Middle frontal gyrus (tissue), 1 donor: Measurements from ENCODE around the gene BLOC1S1.

Experiments used
- DNase-seq: peaks from one replicate; pipeline ENCODE4 v3.0.0-alpha.2; 2015; ENCODE audit warnings: low spot score; ENCODE audit errors: extremely low spot score

BLOC1S1 gene

GRCh38 chr12:55694188-55694515 lies 21.7 kb upstream of the BLOC1S1 start:
- DNase-seq, result no peak

GRCh38 chr12:55694651-55695050 lies 21.2 kb upstream of the BLOC1S1 start:
- DNase-seq, result no peak

GRCh38 chr12:55695349-55695748 lies 20.5 kb upstream of the BLOC1S1 start:
- no peak for DNase-seq

DNA sequence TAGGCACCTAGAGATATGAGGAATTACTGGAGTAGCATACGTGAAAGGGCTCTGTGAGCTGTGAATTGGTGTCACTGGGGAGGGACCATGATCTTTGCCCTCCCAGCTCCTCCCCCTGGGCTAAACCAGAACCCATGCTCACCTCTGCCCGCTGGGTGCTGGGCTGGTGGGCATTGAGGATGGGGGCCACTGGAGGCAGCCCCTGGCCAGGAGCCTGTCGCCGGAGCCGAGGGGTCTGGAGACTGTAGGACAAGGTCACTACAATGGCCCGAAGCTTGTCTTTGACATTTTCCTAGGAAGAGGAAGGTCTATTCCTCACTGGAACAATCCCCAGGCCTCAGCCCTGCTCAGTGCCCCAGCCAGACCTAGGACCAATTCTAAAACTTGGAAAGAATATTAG lies 19.7 kb upstream of the BLOC1S1 start:
- DNase-seq, result no peak

GRCh38 chr12:55696796-55697462 lies 18.9 kb upstream of the BLOC1S1 start:
- no peak for DNase-seq

GRCh38 chr12:55697686-55698085 lies 18.2 kb upstream of the BLOC1S1 start:
- no peak for DNase-seq

- DNase-seq, result no peak
These were observed 17.4 kb upstream of the BLOC1S1 start for GRCh38 chr12:55698241-55698955.

DNA sequence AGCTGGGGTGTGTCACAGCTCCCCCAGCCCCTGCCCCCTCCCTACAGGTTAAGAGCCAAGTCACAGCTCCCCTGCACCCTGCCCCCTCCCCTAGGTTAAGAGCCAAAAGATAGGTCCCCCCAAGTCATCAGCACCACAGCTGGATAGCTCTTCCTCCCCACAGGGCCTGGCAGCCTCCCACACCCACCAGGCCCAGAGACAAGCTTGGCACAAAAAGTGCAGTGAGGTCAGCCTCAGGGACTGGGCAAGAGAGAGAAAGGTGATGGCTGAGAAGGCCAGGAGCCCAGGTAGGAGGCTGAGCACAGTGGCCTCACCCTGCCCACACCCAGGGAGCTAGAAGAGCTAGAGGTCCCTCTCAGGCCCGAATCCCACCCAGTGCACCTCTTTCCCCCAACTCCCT lies 16.9 kb upstream of the BLOC1S1 start:
- DNase-seq, result no peak

DNA sequence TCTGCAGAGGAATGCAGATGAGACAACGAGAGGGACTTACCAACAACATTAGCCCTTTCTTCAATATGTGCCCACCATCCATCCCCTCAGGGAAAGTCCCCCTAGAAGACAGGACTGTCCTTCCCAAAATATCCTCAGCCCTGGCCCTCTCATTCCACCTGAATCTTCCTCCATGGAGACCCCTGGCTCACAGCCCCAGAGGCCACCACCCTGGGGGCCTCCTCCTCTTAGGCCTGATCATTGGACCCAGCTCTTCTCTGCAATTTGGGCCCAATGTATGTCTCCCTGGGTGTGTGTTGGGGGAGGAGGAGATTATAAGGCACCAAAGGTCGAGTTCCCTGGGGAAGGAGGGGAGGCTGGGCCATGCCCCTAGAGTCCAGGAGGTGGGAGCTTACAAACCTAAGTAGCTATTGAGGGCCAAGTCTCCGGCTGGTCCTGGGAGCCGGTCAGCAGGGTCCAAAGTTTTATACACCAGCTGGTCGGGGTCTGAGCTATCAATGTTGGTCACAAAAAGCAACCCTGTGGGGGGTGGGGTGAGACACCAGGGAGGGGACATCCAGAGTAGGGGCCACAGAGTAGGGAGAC lies 16.3 kb upstream of the BLOC1S1 start:
- no peak for DNase-seq

- no peak for DNase-seq
These were observed 15.4 kb upstream of the BLOC1S1 start for GRCh38 chr12:55700255-55701018.

GRCh38 chr12:55702861-55703260 lies 13.0 kb upstream of the BLOC1S1 start:
- no peak for DNase-seq

DNA sequence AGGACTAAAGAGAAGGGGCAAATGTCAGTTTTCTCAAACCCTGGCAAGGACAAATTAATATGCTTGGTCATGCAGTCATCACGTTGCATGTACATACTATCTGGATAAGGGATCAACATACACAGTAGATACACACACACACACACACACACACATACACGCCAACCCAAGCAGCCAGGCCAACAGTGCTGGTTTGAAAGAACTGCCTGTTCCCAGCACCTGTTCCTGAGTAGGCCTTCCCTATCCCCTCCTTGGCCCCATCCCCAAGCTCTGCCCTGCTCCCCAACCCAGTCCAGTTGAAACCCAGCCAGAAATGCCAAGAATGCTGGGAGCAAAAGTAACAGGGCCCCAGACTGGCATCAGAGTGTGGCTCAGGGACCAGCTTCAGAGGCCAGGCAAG lies 12.6 kb upstream of the BLOC1S1 start:
- DNase-seq, result no peak

GRCh38 chr12:55703901-55704761 lies 11.7 kb upstream of the BLOC1S1 start:
- no peak for DNase-seq

DNA sequence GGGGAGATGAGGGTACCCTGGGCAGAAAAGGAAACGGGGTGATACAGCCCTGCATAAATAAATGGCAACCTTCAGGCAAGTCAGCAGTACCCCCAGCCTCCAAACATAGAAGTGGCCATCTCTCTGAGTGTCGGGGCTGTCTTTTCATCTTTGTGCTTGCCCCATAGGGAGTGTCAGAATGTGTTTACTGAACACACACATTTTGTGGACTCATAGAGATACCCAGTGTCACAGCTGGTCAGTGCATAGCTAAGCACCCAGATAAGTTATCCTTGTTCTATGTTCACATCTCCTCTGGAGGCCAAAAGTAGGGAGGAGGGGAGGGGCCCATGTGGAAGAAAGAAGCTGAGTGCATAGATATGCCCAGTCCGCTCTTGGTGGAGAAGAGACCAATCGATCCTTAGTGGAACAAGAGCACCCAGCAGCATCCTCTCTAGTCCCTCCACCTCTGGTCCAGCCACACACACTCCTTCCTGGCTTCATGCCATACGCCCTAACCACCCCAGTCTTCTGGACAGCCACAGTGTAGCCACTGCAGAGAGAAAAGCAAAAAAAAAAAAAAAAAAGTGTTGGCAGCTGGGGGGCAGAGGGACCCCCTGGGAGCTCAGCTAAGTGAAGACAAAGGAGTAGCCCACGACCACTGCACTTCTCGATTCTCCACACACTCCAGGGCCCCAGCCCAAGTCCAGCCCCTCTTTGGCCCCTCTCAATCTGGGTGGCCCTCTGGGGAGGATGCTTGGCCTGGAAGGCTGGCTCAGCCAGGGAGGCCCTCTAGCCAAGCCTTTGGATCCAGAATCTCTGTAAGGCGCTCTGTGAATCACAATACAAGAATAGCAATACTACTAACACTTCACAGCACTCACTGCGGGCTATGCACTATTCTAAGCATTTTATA lies 10.8 kb upstream of the BLOC1S1 start:
- no peak for DNase-seq

- DNase-seq, result no peak
These were observed 10.0 kb upstream of the BLOC1S1 start for GRCh38 chr12:55705782-55706402.

DNA sequence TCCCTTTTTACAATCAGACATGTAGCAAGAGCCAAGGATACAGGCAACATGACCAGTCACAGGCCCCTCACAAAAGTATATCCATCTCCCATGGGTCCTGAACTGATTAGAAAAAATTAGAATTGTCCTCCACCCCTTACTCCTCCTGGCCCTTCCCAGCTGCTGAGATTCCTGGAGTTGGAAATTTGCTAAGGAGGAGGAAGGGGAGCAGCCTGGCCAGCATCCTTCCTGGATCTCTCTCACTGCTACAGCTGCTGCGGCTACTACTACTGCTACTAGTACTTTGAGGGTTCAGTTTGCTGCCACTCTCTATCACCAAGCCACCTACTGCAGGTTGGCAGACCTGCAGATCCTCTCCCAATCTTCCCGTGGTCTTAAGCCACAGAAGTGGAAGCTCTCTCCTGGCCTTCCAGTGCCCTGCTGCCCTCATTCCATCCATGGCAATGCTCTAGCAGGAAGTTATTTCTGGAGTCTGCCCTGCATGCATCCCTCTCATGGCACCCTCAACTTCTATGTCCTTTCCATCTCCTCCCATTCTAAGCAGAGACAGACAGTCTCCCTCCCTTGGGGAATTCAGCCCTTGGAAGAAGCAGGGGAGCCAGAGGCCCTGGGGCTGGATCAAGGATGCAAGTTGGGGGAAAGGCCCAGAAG lies 9.2 kb upstream of the BLOC1S1 start:
- no peak for DNase-seq

GRCh38 chr12:55707219-55707671 lies 8.6 kb upstream of the BLOC1S1 start:
- DNase-seq, result no peak

DNA sequence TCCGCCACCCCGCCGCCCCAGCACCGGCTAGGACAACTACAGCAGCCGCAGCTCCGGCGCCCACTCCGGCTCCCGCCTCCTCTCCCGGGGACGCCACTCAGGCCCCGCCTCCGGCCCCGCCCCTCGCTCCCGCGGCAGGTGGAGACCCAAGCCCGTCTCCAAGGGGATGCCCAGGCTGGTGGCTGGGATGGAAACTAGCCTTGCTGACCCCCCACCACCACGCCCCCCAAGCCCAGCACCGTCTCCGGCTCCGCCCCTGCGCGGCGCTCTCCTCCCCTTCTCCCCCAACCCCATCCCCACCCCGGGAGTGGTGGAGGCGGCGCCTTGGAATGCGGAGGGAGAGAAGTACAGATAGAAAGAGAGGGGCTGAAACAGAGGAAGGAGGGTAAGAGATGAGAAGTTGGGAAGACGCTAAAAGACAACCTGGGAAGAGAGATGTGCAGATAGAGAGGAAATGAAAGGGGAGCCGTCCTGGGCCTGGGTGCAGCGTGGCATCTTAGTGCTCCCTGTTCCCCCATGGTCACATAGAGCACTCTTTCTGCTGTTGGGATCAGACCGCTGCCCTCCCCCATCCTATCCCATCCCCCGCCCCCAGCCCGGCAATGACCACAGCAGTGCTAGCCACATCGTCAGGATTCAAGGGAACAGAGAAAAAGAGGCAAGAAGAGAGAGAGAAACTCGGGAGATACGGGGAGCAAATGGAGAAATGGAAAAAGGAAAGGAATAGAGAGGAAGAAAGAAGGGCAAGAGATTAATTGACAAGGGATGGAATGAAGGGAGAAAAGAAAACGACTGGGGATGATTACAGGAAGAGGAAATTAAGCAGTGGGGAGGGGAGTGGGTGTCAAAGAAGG lies 7.8 kb upstream of the BLOC1S1 start, which contains the start of gene ITGA7:
Gene ITGA7 (minus strand): TSS at position 64 of the 854 bp plus-strand sequence. CDS start 222 bp downstream, outside the sequence.
- no peak for DNase-seq
